Measurements from ENCODE around the gene USF3.

USF3 gene, protein sequence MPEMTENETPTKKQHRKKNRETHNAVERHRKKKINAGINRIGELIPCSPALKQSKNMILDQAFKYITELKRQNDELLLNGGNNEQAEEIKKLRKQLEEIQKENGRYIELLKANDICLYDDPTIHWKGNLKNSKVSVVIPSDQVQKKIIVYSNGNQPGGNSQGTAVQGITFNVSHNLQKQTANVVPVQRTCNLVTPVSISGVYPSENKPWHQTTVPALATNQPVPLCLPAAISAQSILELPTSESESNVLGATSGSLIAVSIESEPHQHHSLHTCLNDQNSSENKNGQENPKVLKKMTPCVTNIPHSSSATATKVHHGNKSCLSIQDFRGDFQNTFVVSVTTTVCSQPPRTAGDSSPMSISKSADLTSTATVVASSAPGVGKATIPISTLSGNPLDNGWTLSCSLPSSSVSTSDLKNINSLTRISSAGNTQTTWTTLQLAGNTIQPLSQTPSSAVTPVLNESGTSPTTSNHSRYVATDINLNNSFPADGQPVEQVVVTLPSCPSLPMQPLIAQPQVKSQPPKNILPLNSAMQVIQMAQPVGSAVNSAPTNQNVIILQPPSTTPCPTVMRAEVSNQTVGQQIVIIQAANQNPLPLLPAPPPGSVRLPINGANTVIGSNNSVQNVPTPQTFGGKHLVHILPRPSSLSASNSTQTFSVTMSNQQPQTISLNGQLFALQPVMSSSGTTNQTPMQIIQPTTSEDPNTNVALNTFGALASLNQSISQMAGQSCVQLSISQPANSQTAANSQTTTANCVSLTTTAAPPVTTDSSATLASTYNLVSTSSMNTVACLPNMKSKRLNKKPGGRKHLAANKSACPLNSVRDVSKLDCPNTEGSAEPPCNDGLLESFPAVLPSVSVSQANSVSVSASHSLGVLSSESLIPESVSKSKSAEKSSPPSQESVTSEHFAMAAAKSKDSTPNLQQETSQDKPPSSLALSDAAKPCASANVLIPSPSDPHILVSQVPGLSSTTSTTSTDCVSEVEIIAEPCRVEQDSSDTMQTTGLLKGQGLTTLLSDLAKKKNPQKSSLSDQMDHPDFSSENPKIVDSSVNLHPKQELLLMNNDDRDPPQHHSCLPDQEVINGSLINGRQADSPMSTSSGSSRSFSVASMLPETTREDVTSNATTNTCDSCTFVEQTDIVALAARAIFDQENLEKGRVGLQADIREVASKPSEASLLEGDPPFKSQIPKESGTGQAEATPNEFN (N-terminal part only)
- total RNA-seq, result 66.3 to 70.6 reads per million in 2 donors

GRCh38 chr3:113695786-113696645, at the start of gene USF3:
Gene USF3 (minus strand): TSS chr3:113696642. CDS start chr3:113674878, 21,764 bp downstream.
- peak; percentile 79 for DNase-seq

DNA sequence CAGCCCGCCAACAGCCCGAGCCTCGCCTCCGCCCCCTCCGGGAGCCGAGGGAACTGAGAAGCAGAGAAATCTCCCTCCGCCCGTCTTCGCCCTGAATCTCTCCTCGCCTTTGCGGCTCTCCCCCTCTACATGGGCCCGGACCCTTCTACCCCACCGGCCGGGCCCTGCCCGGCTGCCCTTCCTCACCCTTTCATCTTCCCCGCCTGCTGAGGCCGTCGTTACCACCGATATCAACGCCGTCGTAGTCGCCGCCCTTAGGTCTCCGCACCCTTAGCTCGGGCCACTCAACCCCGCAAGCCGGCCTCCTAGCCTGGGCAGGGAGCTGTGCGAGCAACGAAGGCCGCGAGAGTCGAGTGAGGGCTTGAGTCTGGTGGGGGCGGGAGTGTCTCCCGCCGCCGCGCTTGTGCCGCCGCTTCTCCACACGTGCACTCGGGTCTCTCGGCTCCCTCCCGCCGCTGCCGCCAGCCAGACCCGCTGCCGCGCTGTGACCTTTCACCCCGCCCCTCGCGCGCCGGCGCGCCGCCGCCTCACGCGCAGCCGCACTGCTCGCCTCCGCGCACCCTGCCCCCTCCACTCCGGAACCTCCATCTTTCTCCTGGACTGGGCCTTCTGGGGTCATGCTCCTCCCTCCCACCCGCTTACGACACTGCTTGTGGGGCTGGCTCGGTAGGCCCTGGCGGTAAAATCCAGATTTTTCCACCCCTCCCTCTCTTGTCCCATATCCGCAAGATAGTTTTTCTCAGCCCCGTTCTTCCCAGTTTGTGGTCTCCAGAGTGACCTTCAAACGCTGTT, 49.5 kb upstream of the USF3 start, which contains the start of gene NAA50:
Gene NAA50 (minus strand): TSS at position 494 of the 792 bp plus-strand sequence. CDS start 300 bp downstream, at position 194.
- peak; percentile 85 for DNase-seq

DNA sequence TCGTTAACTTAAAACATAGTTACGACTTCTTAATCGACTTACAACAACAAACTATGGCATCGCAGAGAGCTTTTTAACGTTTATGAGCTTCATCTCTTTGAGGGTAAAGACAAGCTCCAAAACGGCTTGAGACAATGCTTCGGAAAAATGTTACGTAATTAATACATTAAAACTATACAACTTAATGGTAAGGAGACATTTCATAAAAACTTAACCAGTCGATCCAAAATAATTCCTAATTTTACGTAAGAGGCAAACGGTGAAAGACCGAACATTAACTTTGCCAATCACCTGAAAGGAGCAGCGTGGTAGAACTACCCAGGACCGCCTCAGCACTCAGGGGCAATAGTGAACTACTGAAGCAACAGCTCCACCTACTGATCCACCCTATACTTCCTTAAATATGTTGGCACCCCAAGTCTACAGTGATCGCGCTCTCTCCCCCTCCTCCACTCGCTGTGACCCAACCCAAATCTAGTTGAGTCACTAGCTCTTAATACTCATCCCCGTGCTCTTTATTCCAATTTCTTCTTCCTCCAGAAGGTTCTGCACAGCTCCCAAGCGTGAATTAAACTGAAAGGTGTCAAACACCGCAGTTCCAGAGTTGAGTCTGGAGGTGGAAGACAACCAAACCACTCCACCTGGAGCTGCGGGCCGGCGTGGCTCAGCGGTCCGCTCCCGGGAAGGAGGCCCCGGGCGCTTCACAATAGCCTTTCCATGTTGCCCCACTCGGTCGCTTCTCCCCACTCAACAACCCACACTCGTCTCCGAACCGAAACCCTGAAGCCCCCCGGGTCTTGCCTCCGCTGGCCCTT, 48.7 kb upstream of the USF3 start:
- no peak for DNase-seq

- DNase-seq, result no peak
Observed at GRCh38 chr3:113743006-113743630, 46.7 kb upstream of the USF3 start.

- DNase-seq, result no peak
Observed at GRCh38 chr3:113741620-113742019, 45.2 kb upstream of the USF3 start.

GRCh38 chr3:113741086-113741485, 44.6 kb upstream of the USF3 start:
- DNase-seq, result no peak

- no peak for DNase-seq
Observed at GRCh38 chr3:113736548-113737089, 40.2 kb upstream of the USF3 start.

DNA sequence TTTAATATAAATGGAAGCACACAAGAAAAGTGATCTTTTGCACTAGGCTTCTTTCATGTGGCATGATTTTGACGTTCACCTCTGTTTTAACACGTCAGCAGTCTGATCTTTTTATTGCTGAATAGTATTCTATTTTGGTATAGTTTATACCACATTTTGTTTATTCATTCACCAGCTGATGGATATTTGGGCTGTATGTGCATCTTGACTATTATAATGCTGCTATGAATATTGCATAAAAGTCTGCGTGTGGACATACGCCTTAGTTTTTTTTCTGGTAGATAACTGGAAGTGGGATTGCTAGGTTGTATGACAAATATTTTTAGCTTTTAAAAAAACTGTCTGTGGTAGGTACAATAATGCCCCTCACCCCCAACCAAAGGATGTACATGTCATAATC, 35.3 kb upstream of the USF3 start:
- no peak for DNase-seq

- DNase-seq, result no peak
Observed at GRCh38 chr3:113730550-113730949, 34.1 kb upstream of the USF3 start.

DNA sequence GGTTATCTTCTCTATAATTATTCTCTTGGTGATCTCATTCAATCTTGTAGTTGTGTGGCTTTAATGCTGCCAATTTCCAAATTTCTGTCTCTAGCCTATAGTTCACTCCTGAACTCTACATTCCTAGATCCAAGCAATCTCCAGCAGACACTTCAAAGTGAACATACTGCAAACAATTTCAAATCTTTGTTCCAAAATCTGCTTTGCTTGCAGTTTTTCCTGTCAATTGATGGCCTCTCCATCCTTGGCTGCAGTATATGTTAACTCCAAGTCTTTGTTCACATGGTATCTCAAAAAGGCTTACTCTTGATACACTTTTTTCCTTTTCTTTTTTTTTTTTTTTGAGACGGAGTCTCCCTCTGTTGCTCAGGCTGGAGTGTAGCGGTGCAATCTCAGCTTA, 32.2 kb upstream of the USF3 start:
- DNase-seq, result no peak

DNA sequence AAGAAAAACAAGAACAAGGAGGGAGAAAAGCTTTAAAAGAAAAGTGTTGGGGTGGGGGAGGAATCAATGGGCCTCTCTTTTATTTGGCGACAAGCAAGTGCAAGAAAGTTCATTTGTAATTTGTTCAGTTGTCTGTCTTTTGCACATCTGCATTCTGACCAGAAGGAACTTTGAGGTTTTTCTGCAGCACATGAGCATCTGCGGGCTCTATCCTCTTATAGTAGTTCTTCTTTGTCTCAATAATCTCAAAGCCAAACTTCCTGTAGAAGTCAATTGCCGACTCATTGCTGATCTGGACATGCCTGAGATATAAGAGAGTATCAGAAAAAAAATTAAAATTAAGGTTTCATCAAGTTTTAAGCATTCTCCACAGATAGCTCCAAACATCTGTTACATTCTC, 25.2 kb upstream of the USF3 start:
- no peak for DNase-seq

GRCh38 chr3:113719758-113720157, 23.3 kb upstream of the USF3 start:
- no peak for DNase-seq

GRCh38 chr3:113719294-113719693, 22.9 kb upstream of the USF3 start:
- DNase-seq, result no peak

GRCh38 chr3:113717818-113718217, 21.4 kb upstream of the USF3 start:
- no peak for DNase-seq

GRCh38 chr3:113717308-113717707, 20.9 kb upstream of the USF3 start:
- DNase-seq, result no peak

DNA sequence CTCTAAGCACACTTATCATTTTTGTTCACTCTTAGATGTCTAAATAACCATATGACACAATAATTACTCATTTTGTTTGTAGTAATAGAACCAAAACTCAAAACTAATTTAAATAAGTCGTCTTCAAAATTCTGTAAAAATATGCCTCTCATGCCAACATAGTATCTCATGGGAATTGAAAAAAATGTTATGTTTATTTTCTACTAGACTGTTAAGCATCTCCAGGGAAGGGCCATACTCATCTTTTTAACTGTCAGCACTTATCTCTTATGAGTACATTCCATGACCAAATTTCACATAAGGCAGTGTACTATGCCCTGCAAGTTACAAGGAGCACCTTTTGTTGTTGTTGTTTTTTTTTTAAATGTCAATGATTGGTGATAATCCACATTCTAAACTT, 18.3 kb upstream of the USF3 start:
- DNase-seq, result no peak

DNA sequence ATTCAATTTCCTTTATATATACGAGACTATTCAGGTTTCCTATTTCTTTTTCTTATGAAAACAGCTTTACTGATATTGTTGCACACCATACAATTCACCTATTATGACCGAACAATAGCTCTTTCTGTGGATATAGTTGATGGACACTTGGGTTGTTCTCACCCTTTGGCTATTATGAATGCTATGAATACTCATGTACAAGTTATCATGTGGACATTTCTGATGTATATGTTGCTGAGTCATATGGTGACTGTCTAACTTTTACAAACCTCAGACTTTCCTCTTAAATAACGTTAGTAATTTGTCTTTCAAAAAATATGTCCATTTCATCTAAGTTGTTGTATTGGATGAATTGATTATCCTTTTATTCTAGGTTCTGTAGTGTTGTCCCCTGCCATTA, 15.7 kb upstream of the USF3 start:
- no peak for DNase-seq

GRCh38 chr3:113707835-113708234, 11.4 kb upstream of the USF3 start:
- no peak for DNase-seq

- no peak for DNase-seq
Observed at GRCh38 chr3:113698956-113699355, 2.5 kb upstream of the USF3 start.

All from activated gamma-delta T cell (primary cell).